Activated CD4-positive, alpha-beta T cell treated with anti-CD3 and anti-CD28 coated beads, Interleukin-2, amount 10 ng/mL, durations not matched to agents 24 days and 14 days (primary cell): ENCODE results near the gene TRMT112. TPM values are rescaled to one million over a fixed set of nuclear protein-coding genes. Genes with fewer than 3 reads are reported as not detected.

Experiments used
- DNase-seq: peaks from one replicate; pipeline ENCODE4 v3.0.0; 2022
- H3K27ac Mint-ChIP-seq: one replicate; pipeline ENCODE4 v1.8.0; 2022; ENCODE audit warnings: mild to moderate bottlenecking, mixed read lengths
- H3K27me3 Mint-ChIP-seq: one replicate; pipeline ENCODE4 v1.8.0; 2022; ENCODE audit warnings: mixed read lengths
- H3K36me3 Mint-ChIP-seq: one replicate; pipeline ENCODE4 v1.8.0; 2022; ENCODE audit warnings: low read depth, mild to moderate bottlenecking, mixed read lengths
- H3K4me1 Mint-ChIP-seq: one replicate; pipeline ENCODE4 v1.8.0; 2021; ENCODE audit warnings: mixed read lengths
- H3K4me3 Mint-ChIP-seq: one replicate; pipeline ENCODE4 v1.8.0; 2022; ENCODE audit warnings: mild to moderate bottlenecking, moderate library complexity, mixed read lengths
- H3K9me3 Mint-ChIP-seq: one replicate; pipeline ENCODE4 v1.8.0; 2021; ENCODE audit warnings: mixed read lengths
- intact Hi-C: fragments of 100-400 bp; cut with micrococcal nuclease; formaldehyde crosslinking; loops from one replicate; pipeline ENCODE4 v1.15.1; 2023
- total RNA-seq: library from RNA; stranded (reverse); gene quantifications from 2 replicates; pipeline ENCODE4 v1.2.3, GENCODE V29; 2022

Gene TRMT112
- total RNA-seq, 1 donor from 2014 or later, result 319 TPM

DNA sequence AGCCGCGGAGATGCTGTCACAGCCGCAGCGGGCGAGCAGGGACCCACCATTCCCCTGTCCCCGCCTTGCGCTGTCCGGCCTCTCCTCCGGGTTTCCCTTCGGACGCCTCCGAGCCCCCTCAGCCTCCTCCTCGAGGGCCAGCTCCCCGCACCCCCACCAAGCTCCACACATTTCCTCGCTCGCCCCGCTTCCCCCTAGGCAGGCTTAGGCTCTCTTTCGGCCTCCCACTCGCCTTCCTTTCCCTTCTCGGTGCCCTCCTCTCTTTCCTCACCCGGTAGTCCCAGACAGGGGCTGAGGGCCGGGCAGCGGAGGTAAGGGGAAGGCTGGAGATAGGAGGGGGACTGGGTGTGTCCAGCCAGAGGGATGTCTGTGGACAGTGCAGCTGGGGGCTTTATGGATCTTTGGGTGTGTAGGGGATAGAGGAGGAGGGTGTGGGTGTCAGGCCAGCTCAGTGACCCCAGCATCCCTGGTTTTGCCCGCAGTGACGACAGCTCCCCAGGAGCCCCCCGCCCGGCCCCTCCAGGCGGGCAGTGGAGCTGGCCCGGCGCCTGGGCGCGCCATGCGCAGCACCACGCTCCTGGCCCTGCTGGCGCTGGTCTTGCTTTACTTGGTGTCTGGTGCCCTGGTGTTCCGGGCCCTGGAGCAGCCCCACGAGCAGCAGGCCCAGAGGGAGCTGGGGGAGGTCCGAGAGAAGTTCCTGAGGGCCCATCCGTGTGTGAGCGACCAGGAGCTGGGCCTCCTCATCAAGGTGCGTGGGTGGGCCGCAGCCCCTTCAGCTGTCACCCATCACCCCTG lies 24.7 kb downstream of the TRMT112 start:
- Mint-ChIP-seq H3K27me3 (peaks cover 59% of the 10 kb centered on the region), H3K9me3 (no peaks in the 10 kb centered on the region), H3K4me3 (peak overlapping the region; percentile 64), H3K27ac (peak overlapping the region; percentile 53), H3K36me3 (peaks cover 8% of the 10 kb centered on the region), H3K4me1 (peaks cover 9% of the 10 kb centered on the region)
- intact Hi-C loops, result loop anchor here (1.0 kb wide), 1 partner anchor 8 kb away; the partner anchor contains the start of gene CATSPERZ
- no peak for DNase-seq

DNA sequence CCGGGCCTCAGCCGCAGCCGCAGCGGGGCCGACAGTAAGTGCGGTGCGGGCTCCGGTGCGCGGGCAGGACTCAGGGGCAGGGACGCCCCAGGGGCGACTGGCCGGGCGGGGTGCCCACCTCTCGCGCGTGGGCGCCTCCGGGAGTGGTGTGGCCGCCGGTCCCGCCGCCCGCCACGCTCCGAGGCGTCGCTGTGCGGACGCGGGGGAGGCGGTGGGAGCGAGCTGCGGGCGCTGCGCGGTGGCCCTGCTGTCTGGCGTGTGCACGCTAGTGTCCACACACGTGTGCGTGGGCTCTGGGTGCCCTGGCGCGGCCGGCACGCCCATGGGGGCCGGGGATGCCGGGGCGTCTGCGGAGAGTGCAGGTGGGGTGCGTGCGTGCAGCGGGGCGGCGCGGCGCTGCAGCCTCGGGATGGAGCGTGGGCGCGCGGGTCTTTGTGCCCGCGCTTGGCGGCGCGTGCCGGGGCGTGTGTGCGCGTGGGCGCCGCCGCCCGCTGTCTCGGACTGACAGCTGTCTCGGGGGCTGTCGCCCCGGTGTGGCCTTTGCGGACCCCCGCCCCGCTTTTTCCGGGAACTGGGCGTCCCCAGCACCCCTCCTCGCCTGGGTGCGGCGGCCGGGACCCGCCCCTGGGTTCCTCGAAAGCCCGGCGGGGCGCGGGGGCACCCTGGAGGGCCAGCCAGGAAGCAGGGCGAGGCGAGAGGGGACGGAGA lies 25.5 kb downstream of the TRMT112 start:
- Mint-ChIP-seq H3K4me1 (peaks cover 7% of the 10 kb centered on the region), H3K27me3 (peaks cover 52% of the 10 kb centered on the region), H3K36me3 (peaks cover 8% of the 10 kb centered on the region), H3K27ac (no peak overlapping the region), H3K9me3 (no peaks in the 10 kb centered on the region), H3K4me3 (no peak overlapping the region)
- DNase-seq, result peak; percentile 72
- intact Hi-C loops, result loop anchor here (1.0 kb wide), 1 partner anchor 8 kb away; the partner anchor contains the start of gene CATSPERZ

DNA sequence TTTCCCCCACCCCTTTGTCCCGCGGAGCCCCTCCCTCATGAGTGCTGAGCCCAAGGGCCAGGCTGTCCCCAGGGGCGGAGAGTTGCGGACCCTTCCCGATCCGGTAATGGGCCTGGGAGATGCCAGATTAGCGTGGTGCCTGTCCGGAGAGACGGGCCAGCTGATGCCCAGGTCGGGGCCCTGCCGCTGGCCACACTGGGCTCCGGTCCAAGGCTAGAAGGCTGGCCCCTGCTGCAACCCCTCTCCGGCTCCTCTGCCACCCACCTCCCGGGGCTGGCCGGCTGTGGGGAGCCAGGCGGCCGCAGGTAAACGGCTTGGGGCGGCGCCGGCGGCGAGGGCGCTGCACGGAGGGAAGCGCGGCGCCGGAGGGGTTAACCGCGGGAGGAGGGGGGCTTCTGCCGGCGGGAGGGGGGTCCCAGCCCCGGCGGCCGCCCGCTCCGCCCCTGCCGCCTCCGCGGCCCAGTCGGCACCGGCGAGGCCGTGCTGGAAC lies 26.1 kb downstream of the TRMT112 start, which contains the start of gene KCNK4:
KCNK4 (plus strand) TSS at position 41 of the 490 bp plus-strand sequence. CDS start 1,717 bp downstream, outside the sequence.
- peaks cover 8% of the 10 kb centered on the region for H3K36me3 Mint-ChIP-seq
- H3K4me3 Mint-ChIP-seq, result peak within 1 kb of the TSS; percentile 74
- H3K9me3 Mint-ChIP-seq, result no peaks in the 10 kb centered on the region
- peaks cover 11% of the 10 kb centered on the region for H3K4me1 Mint-ChIP-seq
- H3K27ac Mint-ChIP-seq, result peak within 1 kb of the TSS; percentile 58
- H3K27me3 Mint-ChIP-seq, result peaks cover 46% of the 10 kb centered on the region
- intact Hi-C loops, result no loop called here
- no peak for DNase-seq

DNA sequence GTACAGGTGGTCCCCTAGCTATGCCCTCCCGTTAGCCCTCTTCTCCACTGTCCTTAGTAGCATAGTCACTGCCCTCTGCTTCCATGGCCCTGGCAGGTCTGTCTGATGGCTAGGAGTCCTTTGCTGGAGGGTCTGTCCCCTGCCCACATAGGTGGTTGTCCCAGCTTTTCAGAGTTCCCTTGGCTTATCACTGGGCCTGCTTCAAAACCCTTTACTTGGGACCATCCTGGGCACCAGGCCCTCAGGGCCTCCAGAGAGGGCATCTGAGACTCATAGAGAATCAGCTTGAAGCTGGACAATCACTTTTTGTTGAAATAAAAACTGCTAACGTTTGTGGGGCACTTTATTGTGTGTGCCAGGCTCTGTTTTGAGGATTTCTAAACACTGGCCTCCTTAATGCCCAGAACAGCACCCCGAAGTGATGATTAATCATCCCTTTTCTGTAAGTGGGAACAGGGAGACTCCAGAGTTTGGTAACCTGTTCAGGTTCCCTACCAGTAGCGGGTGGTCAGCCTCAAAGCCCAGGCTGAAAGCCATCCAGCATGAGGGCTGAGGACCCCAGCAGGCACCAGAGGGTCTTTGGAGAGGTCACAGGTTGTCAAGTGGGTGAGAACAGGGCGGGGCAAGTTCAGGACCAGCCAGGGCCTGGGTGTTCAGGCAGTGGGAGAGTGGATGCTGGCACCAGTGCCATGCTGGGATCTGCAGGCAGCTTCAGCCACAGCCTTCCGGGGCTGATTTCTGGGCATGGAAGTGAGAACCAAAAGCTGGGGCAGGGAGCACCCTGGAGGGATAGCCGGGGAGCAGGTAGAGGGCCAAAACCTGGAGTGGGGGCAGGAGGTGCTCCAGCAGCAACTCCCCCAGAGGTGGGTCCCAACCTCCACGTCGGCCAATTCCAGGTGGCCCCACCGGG lies 26.8 kb downstream of the TRMT112 start:
- peak overlapping the region; percentile 74 for H3K4me3 Mint-ChIP-seq
- intact Hi-C loops, result no loop called here
- no peaks in the 10 kb centered on the region for H3K9me3 Mint-ChIP-seq
- peaks cover 8% of the 10 kb centered on the region for H3K36me3 Mint-ChIP-seq
- H3K27me3 Mint-ChIP-seq, result peaks cover 40% of the 10 kb centered on the region
- peak; percentile 56 for DNase-seq
- peaks cover 13% of the 10 kb centered on the region for H3K4me1 Mint-ChIP-seq
- peak overlapping the region; percentile 58 for H3K27ac Mint-ChIP-seq

DNA sequence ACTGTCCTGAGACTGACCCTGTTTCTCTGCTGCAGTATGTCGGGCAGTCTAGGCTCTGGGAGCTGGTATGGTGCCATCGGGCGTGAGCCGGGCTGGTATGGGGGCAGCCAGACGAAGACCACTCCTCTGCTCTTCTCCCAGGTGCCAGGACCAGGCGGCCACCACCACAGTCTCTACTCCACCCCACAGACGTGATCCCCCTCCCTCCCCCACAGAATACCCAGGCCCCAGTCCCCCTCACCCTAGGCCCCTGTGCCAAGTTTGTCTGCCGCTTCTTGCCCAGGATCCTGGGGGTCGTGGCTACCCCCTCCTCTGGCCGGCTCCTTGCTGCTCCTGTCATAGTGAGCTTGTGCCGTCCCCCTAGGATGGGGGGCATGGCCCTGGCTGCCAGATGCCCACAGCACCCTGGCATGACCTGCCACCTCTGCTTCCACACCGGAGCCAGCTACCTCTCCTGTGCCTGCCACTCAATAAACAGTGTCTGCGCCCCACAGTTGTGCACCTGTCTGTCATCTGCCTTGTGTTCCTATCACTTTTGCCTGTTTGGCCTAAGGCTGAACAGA lies 28.3 kb downstream of the TRMT112 start:
- no peak overlapping the region for H3K27ac Mint-ChIP-seq
- peaks cover 14% of the 10 kb centered on the region for H3K4me1 Mint-ChIP-seq
- H3K9me3 Mint-ChIP-seq, result no peaks in the 10 kb centered on the region
- H3K36me3 Mint-ChIP-seq, result peaks cover 8% of the 10 kb centered on the region
- intact Hi-C loops, result no loop called here
- peaks cover 25% of the 10 kb centered on the region for H3K27me3 Mint-ChIP-seq
- no peak overlapping the region for H3K4me3 Mint-ChIP-seq
- no peak for DNase-seq

DNA sequence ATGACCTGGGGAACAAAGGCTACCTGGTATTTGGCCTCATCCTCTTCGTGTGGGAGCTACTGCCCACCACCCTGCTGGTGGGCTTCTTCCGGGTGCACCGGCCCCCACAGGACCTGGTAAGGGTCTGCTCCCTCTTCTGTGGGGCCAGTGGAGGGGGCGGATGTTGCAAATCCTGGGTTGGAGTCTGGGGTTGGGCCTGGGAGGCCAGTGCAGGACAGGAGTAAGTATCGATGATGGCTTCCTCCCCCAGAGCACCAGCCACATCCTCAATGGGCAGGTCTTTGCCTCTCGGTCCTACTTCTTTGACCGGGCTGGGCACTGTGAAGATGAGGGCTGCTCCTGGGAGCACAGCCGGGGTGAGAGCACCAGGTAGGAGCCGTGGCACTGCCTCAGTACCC lies 29.0 kb downstream of the TRMT112 start:
- Mint-ChIP-seq H3K9me3 (no peaks in the 10 kb centered on the region), H3K27me3 (peaks cover 18% of the 10 kb centered on the region), H3K4me3 (no peak overlapping the region), H3K4me1 (peaks cover 16% of the 10 kb centered on the region), H3K36me3 (peaks cover 8% of the 10 kb centered on the region), H3K27ac (no peak overlapping the region)
- intact Hi-C loops, result no loop called here
- DNase-seq, result no peak

DNA sequence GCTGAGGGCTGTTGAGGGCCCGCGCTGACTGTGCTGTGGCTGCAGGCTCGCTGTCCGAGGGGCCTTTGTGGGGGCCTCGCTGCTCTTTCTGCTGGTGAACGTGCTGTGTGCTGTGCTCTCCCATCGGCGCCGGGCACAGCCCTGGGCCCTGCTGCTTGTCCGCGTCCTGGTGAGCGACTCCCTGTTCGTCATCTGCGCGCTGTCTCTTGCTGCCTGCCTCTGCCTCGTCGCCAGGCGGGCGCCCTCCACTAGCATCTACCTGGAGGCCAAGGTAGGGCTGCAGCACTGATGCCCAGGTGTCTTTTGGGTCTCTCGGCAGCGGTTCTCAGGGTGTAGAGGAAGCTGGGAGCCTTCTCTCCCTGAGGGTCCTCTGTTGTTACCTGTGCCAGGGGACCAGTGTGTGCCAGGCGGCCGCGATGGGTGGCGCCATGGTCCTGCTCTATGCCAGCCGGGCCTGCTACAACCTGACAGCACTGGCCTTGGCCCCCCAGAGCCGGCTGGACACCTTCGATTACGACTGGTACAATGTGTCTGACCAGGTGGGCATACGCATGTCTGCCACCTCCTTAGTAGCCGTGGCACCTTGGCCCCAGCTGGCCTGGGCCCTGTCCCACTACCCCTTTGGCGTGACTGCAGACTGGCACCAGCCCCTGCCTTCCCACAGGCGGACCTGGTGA lies 29.5 kb downstream of the TRMT112 start:
- intact Hi-C loops, result no loop called here
- Mint-ChIP-seq H3K27ac (no peak overlapping the region), H3K4me3 (no peak overlapping the region), H3K36me3 (peaks cover 10% of the 10 kb centered on the region), H3K9me3 (no peaks in the 10 kb centered on the region), H3K4me1 (peaks cover 18% of the 10 kb centered on the region), H3K27me3 (peaks cover 13% of the 10 kb centered on the region)
- no peak for DNase-seq

DNA sequence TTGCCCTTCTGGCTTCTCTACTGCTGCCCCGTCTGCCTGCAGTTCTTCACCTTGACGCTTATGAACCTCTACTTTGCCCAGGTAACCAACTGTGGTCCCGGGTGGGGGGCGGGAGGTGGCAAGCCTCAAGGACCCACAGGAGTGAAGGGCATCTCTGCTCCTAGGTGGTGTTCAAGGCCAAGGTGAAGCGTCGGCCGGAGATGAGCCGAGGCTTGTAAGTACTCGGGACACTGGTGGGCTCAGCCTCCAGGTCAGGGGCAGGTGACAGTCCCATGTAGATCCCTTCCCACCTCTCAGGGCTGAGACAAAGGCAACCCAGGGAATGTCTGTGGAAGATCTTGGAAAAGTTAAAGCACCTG lies 30.6 kb downstream of the TRMT112 start:
- intact Hi-C loops, result no loop called here
- H3K4me3 Mint-ChIP-seq, result peak overlapping the region; percentile 87
- no peaks in the 10 kb centered on the region for H3K9me3 Mint-ChIP-seq
- H3K27ac Mint-ChIP-seq, result peak overlapping the region; percentile 84
- peaks cover 18% of the 10 kb centered on the region for H3K4me1 Mint-ChIP-seq
- DNase-seq, result peak; percentile 59
- peaks cover 9% of the 10 kb centered on the region for H3K27me3 Mint-ChIP-seq
- H3K36me3 Mint-ChIP-seq, result peaks cover 14% of the 10 kb centered on the region

DNA sequence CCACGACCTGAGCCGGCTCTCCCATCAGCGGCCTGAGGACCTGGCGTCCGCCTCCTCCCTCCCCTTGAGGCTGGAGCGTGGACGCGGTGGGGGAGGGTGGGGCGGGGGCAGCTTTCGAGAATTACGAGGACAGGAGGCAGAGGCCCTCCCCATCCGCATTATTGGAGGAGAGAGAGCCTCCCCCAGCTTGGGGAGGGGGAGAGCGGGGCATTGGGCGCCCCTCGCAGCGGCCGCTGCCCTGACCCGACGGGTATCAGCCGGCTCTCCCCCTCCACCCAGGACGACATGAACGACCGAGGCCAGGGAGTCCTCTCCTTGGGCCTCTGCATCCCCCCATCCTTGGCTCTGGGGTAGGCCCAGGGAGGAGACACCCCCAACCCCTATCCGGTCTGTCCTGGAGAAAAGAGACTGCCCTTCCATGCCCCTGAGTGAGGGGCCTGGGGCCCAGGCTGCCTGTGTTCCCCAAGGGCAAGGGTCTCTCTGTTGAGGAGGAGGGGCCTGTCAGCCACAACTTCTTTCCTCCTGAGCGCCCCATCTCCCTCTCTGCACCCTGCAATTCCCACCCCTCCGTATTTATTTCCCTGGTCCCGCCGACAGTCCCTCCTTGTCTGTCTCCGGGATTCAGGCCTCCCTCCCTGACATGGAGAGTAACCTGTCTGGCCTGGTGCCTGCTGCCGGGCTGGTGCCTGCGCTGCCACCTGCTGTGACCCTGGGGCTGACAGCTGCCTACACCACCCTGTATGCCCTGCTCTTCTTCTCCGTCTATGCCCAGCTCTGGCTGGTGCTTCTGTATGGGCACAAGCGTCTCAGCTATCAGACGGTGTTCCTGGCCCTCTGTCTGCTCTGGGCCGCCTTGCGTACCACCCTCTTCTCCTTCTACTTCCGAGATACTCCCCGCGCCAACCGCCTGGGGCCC lies 31.2 kb downstream of the TRMT112 start:
- H3K27ac Mint-ChIP-seq, result peak overlapping the region; percentile 84
- no peaks in the 10 kb centered on the region for H3K9me3 Mint-ChIP-seq
- peak; percentile 75 for DNase-seq
- H3K27me3 Mint-ChIP-seq, result peaks cover 9% of the 10 kb centered on the region
- peak overlapping the region; percentile 89 for H3K4me3 Mint-ChIP-seq
- peaks cover 20% of the 10 kb centered on the region for H3K36me3 Mint-ChIP-seq
- intact Hi-C loops, result loop anchor here (1.0 to 2.0 kb wide), 4 partner anchors 16 to 45 kb away; partner anchors contain the start of genes FKBP2 and PRDX5
- H3K4me1 Mint-ChIP-seq, result peaks cover 19% of the 10 kb centered on the region

DNA sequence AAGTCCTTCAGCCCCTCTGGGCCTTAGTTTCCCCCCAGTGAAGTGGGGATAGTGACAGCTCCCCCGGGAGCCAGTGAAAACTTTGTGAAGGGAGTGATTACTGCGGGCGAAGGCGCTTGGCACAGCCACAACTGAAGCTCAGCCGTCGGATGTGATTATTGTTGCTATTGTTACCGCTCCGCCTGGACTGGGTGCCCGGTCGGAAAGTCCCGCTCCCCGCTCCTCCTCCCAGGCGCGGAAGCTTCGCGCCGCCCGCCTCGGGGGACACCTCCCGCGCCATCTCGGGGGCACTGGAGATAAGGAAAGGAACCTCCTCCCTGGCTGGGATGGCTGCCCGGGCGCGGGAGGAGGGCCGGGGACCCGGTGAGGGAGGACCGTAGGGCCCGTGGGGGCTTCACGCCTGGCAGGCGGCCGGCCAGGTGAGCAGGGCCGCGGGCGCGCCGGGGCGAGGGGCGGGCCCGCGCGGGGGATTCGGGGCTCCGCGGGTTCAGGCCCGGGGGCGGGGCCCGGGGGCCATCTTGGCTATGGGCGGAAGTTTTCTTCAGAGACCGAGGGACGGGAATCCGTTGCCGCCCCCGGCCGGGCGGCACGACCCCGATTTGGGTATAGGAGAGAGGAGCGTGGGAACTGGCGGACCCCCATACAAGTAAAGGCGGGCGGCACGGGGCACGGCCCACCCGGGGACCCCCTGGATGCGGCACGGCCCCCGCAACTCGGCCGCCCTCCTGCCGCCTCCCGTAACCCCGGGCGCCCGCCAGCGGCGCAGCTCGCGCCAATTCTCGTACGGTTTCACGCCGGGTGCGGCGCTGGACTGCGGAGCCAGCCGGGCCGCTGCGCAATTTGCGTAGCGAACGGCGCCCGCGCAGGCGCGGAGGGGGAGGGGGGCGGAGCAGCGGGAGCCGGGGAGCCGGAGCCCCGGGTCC lies 32.1 kb downstream of the TRMT112 start, which contains the start of gene GPR137:
GPR137 (plus strand) TSS at position 887 of the 923 bp plus-strand sequence. CDS start 677 bp downstream, outside the sequence.
- DNase-seq, result peak; percentile 98
- intact Hi-C loops, result loop anchor here (1.0 to 2.0 kb wide), 4 partner anchors 15 to 44 kb away; partner anchors contain the start of genes FKBP2 and PRDX5
- Mint-ChIP-seq H3K9me3 (no peaks in the 10 kb centered on the region), H3K4me1 (peaks cover 17% of the 10 kb centered on the region), H3K27ac (peak within 1 kb of the TSS; percentile 94), H3K4me3 (peak within 1 kb of the TSS; percentile 89), H3K36me3 (peaks cover 20% of the 10 kb centered on the region), H3K27me3 (peaks cover 2% of the 10 kb centered on the region)
